HepG2 (cell line): ENCODE data around the gene STRADA. TPM values are rescaled to one million over a fixed set of nuclear protein-coding genes. Genes with fewer than 3 reads are reported as not detected.

Experiments
- ATAC-seq: fragments of 200-7000 bp; cut with Tn5 transposase; 3 replicates; pipeline ENCODE4 v1.9.1; 2020; ENCODE audit warnings: mild to moderate bottlenecking, moderate library complexity
- BruUV-seq: library from RNA; stranded (reverse); fragments of 400-500 nt; replicated peaks from 2 replicates; lab custom pipeline; 2021; lab: Mats Ljungman, UMichigan
- CTCF ChIA-PET: fragments of 300-600 bp; formaldehyde crosslinking; extraction: SDS; loops from one replicate; lab custom pipeline; 2021; ENCODE audit warnings: low total read pairs, inconsistent platforms, low intra/inter-chr PET ratio; lab: Yijun Ruan, JAX
- POLR2A ChIA-PET: fragments of 350-600 bp; sonication (Branson Sonifier 250); formaldehyde crosslinking; loops from one replicate; lab custom pipeline; 2020; ENCODE audit warnings: antibody characterized with exemption, inconsistent platforms; lab: Yijun Ruan, JAX
- DNase-seq: peaks from one replicate; pipeline ENCODE4 v3.0.0-alpha.2; 2015; ENCODE audit warnings: low spot score
- FAIRE-seq: peaks from 3 replicates; lab custom pipeline; 2011; peaks lifted over from hg19 to GRCh38; lab: Jason Lieb, UNC
- H2AFZ ChIP-seq: one replicate; pipeline ENCODE4 v1.6.1; 2011; ENCODE audit warnings: low read length, inconsistent platforms
- H3K27ac ChIP-seq: fragments of 300-600 bp; 3 replicates; pipeline ENCODE4 v1.8.0; 2011; ENCODE audit warnings: mixed run types, mild to moderate bottlenecking, mixed read lengths, low read length, inconsistent platforms; ENCODE audit not compliant: insufficient read depth; ENCODE audit errors: extremely low read length
- H3K27me3 ChIP-seq, 2 experiments: fragments of 200-600 bp in 1 of 2; 2 replicates in 1 of 2; 3 replicates in 1 of 2; pipeline versions ENCODE4 v1.6.0 to v1.8.0; 2011; ENCODE audit warnings: low read length in 2 of 2, mild to moderate bottlenecking in 2 of 2, moderate library complexity in 2 of 2, inconsistent platforms in 1 of 2; ENCODE audit not compliant: insufficient read depth in 2 of 2, control insufficient read depth in 1 of 2
- H3K36me3 ChIP-seq, 2 experiments: fragments of 200-600 bp in 1 of 2; replicated peaks in 1 of 2; 2 replicates in 1 of 2; 3 replicates in 1 of 2; pipeline versions ENCODE4 v1.5.1 to v1.8.0; 2011; ENCODE audit warnings: low read length in 2 of 2, inconsistent platforms in 1 of 2; ENCODE audit not compliant: insufficient read depth in 2 of 2, control insufficient read depth in 1 of 2
- H3K4me1 ChIP-seq: 2 replicates; pipeline ENCODE4 v1.5.1; 2012; ENCODE audit warnings: low read length, inconsistent platforms; ENCODE audit not compliant: insufficient read depth
- H3K4me2 ChIP-seq: 2 replicates; pipeline ENCODE4 v1.6.0; 2011; ENCODE audit warnings: low read depth, low read length, inconsistent platforms
- H3K4me3 ChIP-seq, 3 experiments: fragments of 200-600 bp in 1 of 3; sonication (generic), shearing (Covaris generic) in 1 of 3; replicated peaks in 1 of 3; 2 replicates each; pipeline ENCODE4 v1.5.1; 2011 to 2016; ENCODE audit warnings: low read length in 3 of 3, inconsistent platforms in 2 of 3, low read depth in 2 of 3, mild to moderate bottlenecking in 2 of 3, control low read depth in 1 of 3, mixed read lengths in 1 of 3; ENCODE audit not compliant: insufficient read depth in 1 of 3
- H3K79me2 ChIP-seq: one replicate; pipeline ENCODE4 v1.6.1; 2011; ENCODE audit warnings: low read length, inconsistent platforms; ENCODE audit not compliant: insufficient read depth
- H3K9ac ChIP-seq: 2 replicates; pipeline ENCODE4 v1.6.0; 2011; ENCODE audit warnings: mild to moderate bottlenecking, low read depth, low read length, inconsistent platforms; ENCODE audit not compliant: insufficient read depth
- H3K9me3 ChIP-seq: 2 replicates; pipeline ENCODE4 v1.5.1; 2012; ENCODE audit warnings: mild to moderate bottlenecking, low read length
- H4K20me1 ChIP-seq: 2 replicates; pipeline ENCODE4 v1.6.0; 2011; ENCODE audit warnings: inconsistent platforms, mild to moderate bottlenecking, low read length, moderate library complexity; ENCODE audit not compliant: insufficient read depth
- AHR ChIP-seq: IDR thresholded peaks from 2 replicates; pipeline ENCODE4 v1.6.1; 2018; ENCODE audit warnings: missing genetic modification reagents, missing compliant biosample characterization
- DMAP1 ChIP-seq: IDR thresholded peaks from 2 replicates; pipeline ENCODE4 v1.6.1; 2016
- ELF4 ChIP-seq: sonication (generic); formaldehyde crosslinking; IDR thresholded peaks from 2 replicates; pipeline ENCODE4 v1.5.0; 2020; ENCODE audit warnings: missing genetic modification reagents, mild to moderate bottlenecking, moderate library complexity, borderline replicate concordance
- MEIS2 ChIP-seq: sonication (generic); formaldehyde crosslinking; IDR thresholded peaks from 2 replicates; pipeline ENCODE4 v1.9.0; 2021; ENCODE audit warnings: mild to moderate bottlenecking, missing genetic modification reagents
- PAF1 ChIP-seq: IDR thresholded peaks from 2 replicates; pipeline ENCODE4 v1.6.1; 2016; ENCODE audit warnings: missing genetic modification reagents, missing compliant biosample characterization
- POGZ ChIP-seq: sonication (generic); formaldehyde crosslinking; IDR thresholded peaks from 2 replicates; pipeline ENCODE4 v1.4.0; 2020; ENCODE audit warnings: mild to moderate bottlenecking, missing genetic modification reagents
- PPARG ChIP-seq: conservative IDR thresholded peaks from 2 replicates; pipeline ENCODE4 v1.6.1; 2016; ENCODE audit warnings: missing biosample characterization, missing genetic modification reagents
- REPIN1 ChIP-seq: sonication (generic); formaldehyde crosslinking; IDR thresholded peaks from 2 replicates; pipeline ENCODE4 v1.8.0; 2022; ENCODE audit warnings: missing genetic modification reagents, low read depth, mild to moderate bottlenecking, borderline replicate concordance
- RFXAP ChIP-seq: sonication (generic); formaldehyde crosslinking; IDR thresholded peaks from 2 replicates; pipeline ENCODE4 v1.4.0; 2020; ENCODE audit warnings: missing genetic modification reagents, borderline replicate concordance
- RNF2 ChIP-seq: fragments of 450-650 bp; conservative IDR thresholded peaks from 2 replicates; pipeline ENCODE4 v1.6.1; 2016; ENCODE audit warnings: low read depth
- TARDBP ChIP-seq: sonication (generic); formaldehyde crosslinking; IDR thresholded peaks from 2 replicates; pipeline ENCODE4 v1.8.0; 2022; ENCODE audit warnings: mild to moderate bottlenecking, missing genetic modification reagents
- TBX3 ChIP-seq: fragments of 450-650 bp; IDR thresholded peaks from 2 replicates; pipeline ENCODE4 v1.6.1; 2017; ENCODE audit warnings: antibody characterized with exemption, mild to moderate bottlenecking, inconsistent platforms, borderline replicate concordance
- ZFP36L2 ChIP-seq: sonication (generic); formaldehyde crosslinking; IDR thresholded peaks from 2 replicates; pipeline ENCODE4 v1.4.0; 2020; ENCODE audit warnings: missing genetic modification reagents
- ZNF34 ChIP-seq: sonication (generic); formaldehyde crosslinking; IDR thresholded peaks from 2 replicates; pipeline ENCODE4 v1.4.0; 2020; ENCODE audit warnings: mild to moderate bottlenecking, missing genetic modification reagents, borderline replicate concordance
- ZNF883 ChIP-seq: sonication (generic); formaldehyde crosslinking; IDR thresholded peaks from 2 replicates; pipeline ENCODE4 v1.5.1; 2020; ENCODE audit warnings: mild to moderate bottlenecking, missing genetic modification reagents; ENCODE audit errors: not compliant biosample characterization
- ZSCAN21 ChIP-seq: sonication (generic); formaldehyde crosslinking; IDR thresholded peaks from 2 replicates; pipeline ENCODE4 v1.8.0; 2022; ENCODE audit warnings: mild to moderate bottlenecking, missing genetic modification reagents, moderate library complexity, borderline replicate concordance
- ZSCAN25 ChIP-seq: sonication (generic); formaldehyde crosslinking; IDR thresholded peaks from 2 replicates; pipeline ENCODE4 v1.8.0; 2022; ENCODE audit warnings: mild to moderate bottlenecking, missing genetic modification reagents
- WGBS: methylation state at CpG from one replicate; pipeline ENCODE4 v1.1.6; 2017; ENCODE audit warnings: low lambda C conversion rate; 5-methylcytosine and 5-hydroxymethylcytosine counted together
- in situ Hi-C: cut with HindIII; loops from 2 replicates; pipeline ENCODE4 v1.10.0; 2017; ENCODE audit warnings: low pct_unique_long_range_greater_than_20kb; ENCODE audit not compliant: extremely low pct_ligation_motif_present
- intact Hi-C: fragments of 100-400 bp; cut with micrococcal nuclease; formaldehyde crosslinking; loops from one replicate; pipeline ENCODE4 v1.10.0; 2022; ENCODE audit not compliant: unreplicated experiment
- polyA plus RNA-seq, 8 experiments: library from polyadenylated mRNA; depleted of rRNA in 3 of 8; stranded (reverse) in 7 of 8; unstranded in 1 of 8; fragments of >200 nt; fragmentation: Illumina TruSeq in 4 of 8; extraction: Trizol in 4 of 8; gene quantifications; 2 replicates each; pipeline versions ENCODE4 v1.2.1 to v1.2.3, GENCODE V29; 2011 to 2016; ENCODE audit warnings: low read depth in 4 of 8, missing spikeins in 1 of 8, mixed read lengths in 1 of 8; ENCODE audit not compliant: insufficient read depth in 1 of 8
- total RNA-seq, 5 experiments: library from RNA; depleted of rRNA; stranded (reverse); fragments of >200 nt; fragmentation: Illumina TruSeq; extraction: Trizol; gene quantifications; 2 replicates each; pipeline ENCODE4 v1.2.3, GENCODE V29; 2016; ENCODE audit warnings: low read depth in 1 of 5
- TF ChIP-seq, protein P1 (sequence below): IDR thresholded peaks from 2 replicates; pipeline ENCODE4 v1.6.1; 2016; ENCODE audit warnings: missing genetic modification reagents, missing compliant biosample characterization
- TF ChIP-seq, protein P2 (sequence below): sonication (generic); formaldehyde crosslinking; IDR thresholded peaks from 2 replicates; pipeline ENCODE4 v1.4.0; 2020; ENCODE audit warnings: missing genetic modification reagents, mild to moderate bottlenecking, borderline replicate concordance
- TF ChIP-seq, protein P3 (sequence below): IDR thresholded peaks from 2 replicates; pipeline ENCODE4 v1.4.0; 2020; ENCODE audit warnings: mild to moderate bottlenecking, missing genetic modification reagents

The STRADA gene
- total and polyA plus RNA-seq, 2 of the 13 experiments (the other 11 are each of a cell fraction or from before 2014, with no cell fraction given), result 17.6 to 17.9 TPM

DNA sequence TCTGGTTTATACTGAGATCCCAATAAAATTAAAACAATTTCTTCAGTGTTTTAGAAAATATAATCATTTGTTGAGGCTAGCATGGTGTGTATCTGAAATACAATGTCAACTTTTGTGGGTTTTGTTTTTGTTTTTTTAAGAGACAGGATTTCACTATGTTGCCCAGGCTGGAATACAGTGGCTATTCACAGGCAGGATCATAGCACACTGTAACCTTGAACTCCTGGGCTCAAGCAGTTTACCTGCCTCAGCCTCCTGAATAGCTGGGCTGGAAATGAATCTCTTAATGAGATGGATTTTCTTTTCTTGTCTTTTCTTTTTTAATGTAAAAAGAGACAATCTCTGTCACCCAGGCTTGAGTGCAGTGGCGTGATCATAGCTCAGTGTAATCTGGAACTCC lies 44.5 kb upstream of the STRADA start:
- Histone ChIP-seq H3K9me3 (no peaks in the 10 kb centered on the region), H3K9ac (no peak overlapping the region), H4K20me1 (peaks cover 28% of the 10 kb centered on the region), H3K27me3 (no peaks in the 10 kb centered on the region), H3K4me2 (peak overlapping the region; percentile 15), H3K4me1 (peaks cover 50% of the 10 kb centered on the region), H3K27ac (peak overlapping the region; percentile 52), H3K36me3 (peaks cover 24 to 68% of the 10 kb centered on the region in 2 experiments), H2AFZ (no peak overlapping the region), H3K79me2 (peaks cover 61% of the 10 kb centered on the region), H3K4me3 (no peak overlapping the region)
- ATAC-seq (peak; percentile 88), FAIRE-seq (peak; percentile 36), DNase-seq (peak; percentile 63)
- CTCF ChIA-PET, result no interaction called here
- in situ Hi-C loops, result no loop called here
- 94% methylated on average over 1 of the region's 1 CpG for WGBS
- POLR2A ChIA-PET, result interaction anchor here (0.7 to 8.5 kb wide), 4 partner anchors 12 to 43 kb away, joined by 3 to 72 read pairs (median 4); partner anchors contain the start of genes CCDC47 and DDX42
- no TSS peak for BruUV-seq
- intact Hi-C loops, result no loop called here
- TF ChIP-seq ZSCAN21 (CRISPR knock-in tag) (no peak), DMAP1 (CRISPR knock-in tag) (no peak), ZNF883 (CRISPR knock-in tag) (no peak), RNF2 (no peak), ZFP36L2 (CRISPR knock-in tag) (no peak), TARDBP (CRISPR knock-in tag) (no peak), PAF1 (CRISPR knock-in tag) (no peak), ZSCAN25 (no peak), REPIN1 (CRISPR knock-in tag) (no peak), POGZ (CRISPR knock-in tag) (no peak), ZNF34 (CRISPR knock-in tag) (no peak), RFXAP (CRISPR knock-in tag) (no peak), MEIS2 (CRISPR knock-in tag) (no peak), PPARG (CRISPR knock-in tag) (no peak), ELF4 (CRISPR knock-in tag) (no peak), AHR (CRISPR knock-in tag) (no peak), TBX3 (no peak)
- TF ChIP-seq, protein P1, sequence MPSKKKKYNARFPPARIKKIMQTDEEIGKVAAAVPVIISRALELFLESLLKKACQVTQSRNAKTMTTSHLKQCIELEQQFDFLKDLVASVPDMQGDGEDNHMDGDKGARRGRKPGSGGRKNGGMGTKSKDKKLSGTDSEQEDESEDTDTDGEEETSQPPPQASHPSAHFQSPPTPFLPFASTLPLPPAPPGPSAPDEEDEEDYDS (CRISPR knock-in tag), result no peak
- TF ChIP-seq, protein P2, sequence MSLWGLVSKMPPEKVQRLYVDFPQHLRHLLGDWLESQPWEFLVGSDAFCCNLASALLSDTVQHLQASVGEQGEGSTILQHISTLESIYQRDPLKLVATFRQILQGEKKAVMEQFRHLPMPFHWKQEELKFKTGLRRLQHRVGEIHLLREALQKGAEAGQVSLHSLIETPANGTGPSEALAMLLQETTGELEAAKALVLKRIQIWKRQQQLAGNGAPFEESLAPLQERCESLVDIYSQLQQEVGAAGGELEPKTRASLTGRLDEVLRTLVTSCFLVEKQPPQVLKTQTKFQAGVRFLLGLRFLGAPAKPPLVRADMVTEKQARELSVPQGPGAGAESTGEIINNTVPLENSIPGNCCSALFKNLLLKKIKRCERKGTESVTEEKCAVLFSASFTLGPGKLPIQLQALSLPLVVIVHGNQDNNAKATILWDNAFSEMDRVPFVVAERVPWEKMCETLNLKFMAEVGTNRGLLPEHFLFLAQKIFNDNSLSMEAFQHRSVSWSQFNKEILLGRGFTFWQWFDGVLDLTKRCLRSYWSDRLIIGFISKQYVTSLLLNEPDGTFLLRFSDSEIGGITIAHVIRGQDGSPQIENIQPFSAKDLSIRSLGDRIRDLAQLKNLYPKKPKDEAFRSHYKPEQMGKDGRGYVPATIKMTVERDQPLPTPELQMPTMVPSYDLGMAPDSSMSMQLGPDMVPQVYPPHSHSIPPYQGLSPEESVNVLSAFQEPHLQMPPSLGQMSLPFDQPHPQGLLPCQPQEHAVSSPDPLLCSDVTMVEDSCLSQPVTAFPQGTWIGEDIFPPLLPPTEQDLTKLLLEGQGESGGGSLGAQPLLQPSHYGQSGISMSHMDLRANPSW (CRISPR knock-in tag), result no peak
- TF ChIP-seq, protein P3, sequence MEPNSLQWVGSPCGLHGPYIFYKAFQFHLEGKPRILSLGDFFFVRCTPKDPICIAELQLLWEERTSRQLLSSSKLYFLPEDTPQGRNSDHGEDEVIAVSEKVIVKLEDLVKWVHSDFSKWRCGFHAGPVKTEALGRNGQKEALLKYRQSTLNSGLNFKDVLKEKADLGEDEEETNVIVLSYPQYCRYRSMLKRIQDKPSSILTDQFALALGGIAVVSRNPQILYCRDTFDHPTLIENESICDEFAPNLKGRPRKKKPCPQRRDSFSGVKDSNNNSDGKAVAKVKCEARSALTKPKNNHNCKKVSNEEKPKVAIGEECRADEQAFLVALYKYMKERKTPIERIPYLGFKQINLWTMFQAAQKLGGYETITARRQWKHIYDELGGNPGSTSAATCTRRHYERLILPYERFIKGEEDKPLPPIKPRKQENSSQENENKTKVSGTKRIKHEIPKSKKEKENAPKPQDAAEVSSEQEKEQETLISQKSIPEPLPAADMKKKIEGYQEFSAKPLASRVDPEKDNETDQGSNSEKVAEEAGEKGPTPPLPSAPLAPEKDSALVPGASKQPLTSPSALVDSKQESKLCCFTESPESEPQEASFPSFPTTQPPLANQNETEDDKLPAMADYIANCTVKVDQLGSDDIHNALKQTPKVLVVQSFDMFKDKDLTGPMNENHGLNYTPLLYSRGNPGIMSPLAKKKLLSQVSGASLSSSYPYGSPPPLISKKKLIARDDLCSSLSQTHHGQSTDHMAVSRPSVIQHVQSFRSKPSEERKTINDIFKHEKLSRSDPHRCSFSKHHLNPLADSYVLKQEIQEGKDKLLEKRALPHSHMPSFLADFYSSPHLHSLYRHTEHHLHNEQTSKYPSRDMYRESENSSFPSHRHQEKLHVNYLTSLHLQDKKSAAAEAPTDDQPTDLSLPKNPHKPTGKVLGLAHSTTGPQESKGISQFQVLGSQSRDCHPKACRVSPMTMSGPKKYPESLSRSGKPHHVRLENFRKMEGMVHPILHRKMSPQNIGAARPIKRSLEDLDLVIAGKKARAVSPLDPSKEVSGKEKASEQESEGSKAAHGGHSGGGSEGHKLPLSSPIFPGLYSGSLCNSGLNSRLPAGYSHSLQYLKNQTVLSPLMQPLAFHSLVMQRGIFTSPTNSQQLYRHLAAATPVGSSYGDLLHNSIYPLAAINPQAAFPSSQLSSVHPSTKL, result peak; percentile 57; the same call in 1 of the 2 replicates
